DND-41 (cell line): ENCODE data around the gene C1orf21.

ENCODE experiments used
- EZH2 ChIP-seq: IDR thresholded peaks from 3 replicates; pipeline ENCODE4 v1.6.1; 2012; ENCODE audit warnings: borderline replicate concordance, low read depth, mild to moderate bottlenecking, moderate library complexity, low read length, inconsistent platforms; ENCODE audit not compliant: severe bottlenecking
- TF ChIP-seq, protein P1 (sequence below): IDR thresholded peaks from 2 replicates; pipeline ENCODE4 v1.5.1; 2012; ENCODE audit warnings: borderline replicate concordance, low read length, moderate library complexity, mild to moderate bottlenecking; ENCODE audit not compliant: poor library complexity, severe bottlenecking; ENCODE audit errors: extremely low read depth

DNA sequence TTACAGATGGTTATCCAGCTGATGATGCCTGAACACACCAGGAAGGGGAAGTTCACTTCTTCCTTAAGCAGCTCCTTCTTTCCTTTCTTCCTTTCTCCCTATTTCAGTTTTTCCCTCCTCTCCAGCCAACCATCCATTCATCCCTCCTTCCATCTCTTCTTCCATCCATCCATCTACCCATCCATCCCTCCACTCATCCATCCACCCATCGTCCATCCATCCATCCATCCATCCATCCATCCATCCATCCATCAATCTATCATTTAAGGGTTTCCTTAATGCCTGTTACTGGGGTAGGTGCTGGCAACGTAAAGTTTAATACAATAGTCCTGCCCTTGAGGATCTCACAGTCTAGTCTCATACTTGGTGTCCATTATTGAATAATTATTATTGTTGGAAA lies 36.8 kb downstream of the C1orf21 start:
- TF ChIP-seq, protein P1, sequence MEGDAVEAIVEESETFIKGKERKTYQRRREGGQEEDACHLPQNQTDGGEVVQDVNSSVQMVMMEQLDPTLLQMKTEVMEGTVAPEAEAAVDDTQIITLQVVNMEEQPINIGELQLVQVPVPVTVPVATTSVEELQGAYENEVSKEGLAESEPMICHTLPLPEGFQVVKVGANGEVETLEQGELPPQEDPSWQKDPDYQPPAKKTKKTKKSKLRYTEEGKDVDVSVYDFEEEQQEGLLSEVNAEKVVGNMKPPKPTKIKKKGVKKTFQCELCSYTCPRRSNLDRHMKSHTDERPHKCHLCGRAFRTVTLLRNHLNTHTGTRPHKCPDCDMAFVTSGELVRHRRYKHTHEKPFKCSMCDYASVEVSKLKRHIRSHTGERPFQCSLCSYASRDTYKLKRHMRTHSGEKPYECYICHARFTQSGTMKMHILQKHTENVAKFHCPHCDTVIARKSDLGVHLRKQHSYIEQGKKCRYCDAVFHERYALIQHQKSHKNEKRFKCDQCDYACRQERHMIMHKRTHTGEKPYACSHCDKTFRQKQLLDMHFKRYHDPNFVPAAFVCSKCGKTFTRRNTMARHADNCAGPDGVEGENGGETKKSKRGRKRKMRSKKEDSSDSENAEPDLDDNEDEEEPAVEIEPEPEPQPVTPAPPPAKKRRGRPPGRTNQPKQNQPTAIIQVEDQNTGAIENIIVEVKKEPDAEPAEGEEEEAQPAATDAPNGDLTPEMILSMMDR = no peak
- no peak for TF ChIP-seq EZH2
